Lower leg skin (tissue), 4 donors: Measurements from ENCODE around the gene UCP2. TPM values are rescaled to one million over a fixed set of nuclear protein-coding genes. Genes with fewer than 3 reads are reported as not detected.

ENCODE experiments used
- DNase-seq, 2 donors: peaks; one replicate each; pipeline ENCODE4 v3.0.0-alpha.2; 2019; ENCODE audit warnings: low spot score in 2 of 2
- H3K4me3 ChIP-seq: fragments of 200-600 bp; sonication (generic); 2 replicates; pipeline ENCODE4 v1.5.1; 2017; ENCODE audit warnings: mild to moderate bottlenecking, low read depth; ENCODE audit not compliant: poor library complexity, severe bottlenecking
- POLR2A ChIP-seq, 2 donors: fragments of 450-650 bp; IDR thresholded peaks; one replicate each; pipeline ENCODE4 v1.6.1; 2016 to 2017; ENCODE audit warnings: antibody characterized with exemption in 2 of 2, mild to moderate bottlenecking in 1 of 2, moderate library complexity in 1 of 2
- WGBS, 2 donors: methylation state at CpG; one replicate each; pipeline ENCODE4 v1.1.5; 2018; 5-methylcytosine and 5-hydroxymethylcytosine counted together
- intact Hi-C: fragments of 100-400 bp; cut with DNase I; formaldehyde crosslinking; loops from one replicate; pipeline ENCODE4 v1.15.0; 2023; ENCODE audit warnings: low total_unique reads
- total RNA-seq, 4 donors: library from RNA; depleted of rRNA; stranded (reverse); fragments of >200 nt; gene quantifications; one replicate each; pipeline ENCODE4 v1.1.0, GENCODE V29; 2016
- TF ChIP-seq, protein P1 (sequence below), 3 donors: fragments of 450-650 bp; IDR thresholded peaks; one replicate each; pipeline ENCODE4 v1.5.1; 2016; ENCODE audit warnings: antibody characterized with exemption in 3 of 3, mild to moderate bottlenecking in 3 of 3, moderate library complexity in 2 of 3

The UCP2 gene
- total RNA-seq, 4 donors from 2014 or later: 2.2 to 14.0 (median 10.1) TPM

DNA sequence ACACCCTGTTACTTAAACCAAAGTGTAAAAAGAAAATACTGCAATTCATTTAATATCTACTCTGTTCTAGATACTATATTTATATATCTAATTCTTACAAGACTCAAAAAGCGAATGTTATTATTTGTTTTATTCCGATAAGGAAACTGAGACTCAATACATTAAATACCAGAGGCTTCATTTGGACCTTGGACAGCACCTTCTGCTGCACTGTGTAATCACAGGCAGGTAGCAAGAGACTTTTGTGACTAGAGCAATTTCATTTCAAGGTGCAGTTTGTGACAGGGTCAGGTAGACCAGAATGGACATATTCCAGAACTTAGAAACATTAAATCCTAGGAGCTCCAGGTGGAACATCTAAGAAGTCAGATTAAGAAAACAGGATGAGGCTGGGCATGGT is 53.3 kb downstream of the UCP2 start:
- 95 to 98% methylated on average over 2 of the region's 2 CpGs for WGBS, 2 donors
- H3K4me3 ChIP-seq: no peak overlapping the region
- TF ChIP-seq, protein P1, sequence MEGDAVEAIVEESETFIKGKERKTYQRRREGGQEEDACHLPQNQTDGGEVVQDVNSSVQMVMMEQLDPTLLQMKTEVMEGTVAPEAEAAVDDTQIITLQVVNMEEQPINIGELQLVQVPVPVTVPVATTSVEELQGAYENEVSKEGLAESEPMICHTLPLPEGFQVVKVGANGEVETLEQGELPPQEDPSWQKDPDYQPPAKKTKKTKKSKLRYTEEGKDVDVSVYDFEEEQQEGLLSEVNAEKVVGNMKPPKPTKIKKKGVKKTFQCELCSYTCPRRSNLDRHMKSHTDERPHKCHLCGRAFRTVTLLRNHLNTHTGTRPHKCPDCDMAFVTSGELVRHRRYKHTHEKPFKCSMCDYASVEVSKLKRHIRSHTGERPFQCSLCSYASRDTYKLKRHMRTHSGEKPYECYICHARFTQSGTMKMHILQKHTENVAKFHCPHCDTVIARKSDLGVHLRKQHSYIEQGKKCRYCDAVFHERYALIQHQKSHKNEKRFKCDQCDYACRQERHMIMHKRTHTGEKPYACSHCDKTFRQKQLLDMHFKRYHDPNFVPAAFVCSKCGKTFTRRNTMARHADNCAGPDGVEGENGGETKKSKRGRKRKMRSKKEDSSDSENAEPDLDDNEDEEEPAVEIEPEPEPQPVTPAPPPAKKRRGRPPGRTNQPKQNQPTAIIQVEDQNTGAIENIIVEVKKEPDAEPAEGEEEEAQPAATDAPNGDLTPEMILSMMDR (IDR thresholded peaks at IDR 0.05): no peak
- no peak for TF ChIP-seq POLR2A (IDR thresholded peaks at IDR 0.05)
- intact Hi-C loops: no loop called here
- no peak for DNase-seq

Other genes with a start within 250 kb of the UCP2 start
- 100 to 1,000 TPM; 119 to 178 (median 151) TPM for gene RAB6A, start 221.8 kb downstream of the UCP2 start, total RNA-seq
- 10 to 100 TPM; 15.2 to 26.4 (median 21.0) TPM for gene MRPL48, start 195.0 kb downstream of the UCP2 start, total RNA-seq
- gene COA4, start 106.0 kb downstream of the UCP2 start, total RNA-seq: 10 to 100 TPM; 32.5 to 50.0 (median 36.7) TPM
- 10 to 100 TPM in 3 of 4 donors, 1 to 10 TPM in 1; 9.8 to 21.2 (median 13.5) TPM for gene PAAF1, start 105.8 kb downstream of the UCP2 start, total RNA-seq
- gene DNAJB13, start 31.8 kb downstream of the UCP2 start, total RNA-seq: under 1 TPM in 1 of 4 donors, not detected in 3; 0.42 TPM
- gene UCP3, start 26.2 kb upstream of the UCP2 start, total RNA-seq: 1 to 10 TPM in 3 of 4 donors, under 1 TPM in 1; 0.68 to 6.4 (median 3.6) TPM
- gene C2CD3, start 188.2 kb upstream of the UCP2 start, total RNA-seq: 10 to 100 TPM; 16.9 to 28.0 (median 24.4) TPM
- 10 to 100 TPM; 34.7 to 45.7 (median 39.0) TPM for gene PPME1, start 188.4 kb upstream of the UCP2 start, total RNA-seq